ENCODE data around the gene SNAPC4. TPM values are rescaled to one million over a fixed set of nuclear protein-coding genes. Genes with fewer than 3 reads are reported as not detected.

Gene SNAPC4
- total RNA-seq, 2 donors from 2014 or later: 18.0 to 18.7 TPM

Other genes with a start within 250 kb of the SNAPC4 start
- gene LHX3, start 195.0 kb downstream of the SNAPC4 start, total RNA-seq: not detected
- 10 to 100 TPM; 22.0 to 26.3 TPM for gene QSOX2, start 154.4 kb downstream of the SNAPC4 start, total RNA-seq
- gene CCDC187, start 96.1 kb downstream of the SNAPC4 start, total RNA-seq: under 1 TPM; 0.04 to 0.09 TPM
- gene GPSM1, start 72.6 kb downstream of the SNAPC4 start, total RNA-seq: 10 to 100 TPM; 37.2 to 38.6 TPM
- 10 to 100 TPM; 12.6 to 20.1 TPM for gene DNLZ, start 36.4 kb downstream of the SNAPC4 start, total RNA-seq
- 1 to 10 TPM in 1 of 2 donors, under 1 TPM in 1; 0.35 to 1.5 TPM for gene CARD9, start 26.5 kb downstream of the SNAPC4 start, total RNA-seq
- 10 to 100 TPM; 76.6 to 83.1 TPM for gene ENTR1, start 10.4 kb upstream of the SNAPC4 start, total RNA-seq
- gene PMPCA, start 10.5 kb upstream of the SNAPC4 start, total RNA-seq: 10 to 100 TPM; 82.7 to 85.4 TPM
- gene INPP5E, start 39.7 kb upstream of the SNAPC4 start, total RNA-seq: 10 to 100 TPM; 30.8 to 34.7 TPM
- 10 to 100 TPM; 54.6 to 60.7 TPM for gene SEC16A, start 82.9 kb upstream of the SNAPC4 start, total RNA-seq
- gene NOTCH1, start 145.9 kb upstream of the SNAPC4 start, total RNA-seq: 10 to 100 TPM; 23.4 to 24.2 TPM

Measured in endodermal cell (in vitro differentiated cells).